HUES64 (cell line): ENCODE data around the gene IQCE. TPM values are rescaled to one million over a fixed set of nuclear protein-coding genes. Genes with fewer than 3 reads are reported as not detected.

Experiments used
- H3K27ac ChIP-seq: 2 replicates; pipeline ENCODE4 v1.7.0; 2013; ENCODE audit warnings: low read depth, low read length, inconsistent platforms
- H3K27me3 ChIP-seq: 2 replicates; pipeline ENCODE4 v1.6.1; 2013; ENCODE audit warnings: mild to moderate bottlenecking, low read length; ENCODE audit not compliant: insufficient read depth
- H3K36me3 ChIP-seq: 2 replicates; pipeline ENCODE4 v1.6.1; 2013; ENCODE audit warnings: mild to moderate bottlenecking, low read length; ENCODE audit not compliant: insufficient read depth
- H3K4me1 ChIP-seq: 2 replicates; pipeline ENCODE4 v1.6.1; 2013; ENCODE audit warnings: mild to moderate bottlenecking, low read length, moderate library complexity; ENCODE audit not compliant: insufficient read depth
- H3K4me3 ChIP-seq: 2 replicates; pipeline ENCODE4 v1.5.1; 2013; ENCODE audit warnings: mild to moderate bottlenecking, low read length, moderate library complexity
- H3K9ac ChIP-seq: 2 replicates; pipeline ENCODE4 v1.6.1; 2013; ENCODE audit warnings: mild to moderate bottlenecking, low read depth, low read length
- H3K9me3 ChIP-seq: 2 replicates; pipeline ENCODE4 v1.6.1; 2013; ENCODE audit warnings: low read depth, low read length; ENCODE audit not compliant: insufficient read depth
- WGBS: fragments of 150-250, 120-280 bp; methylation state at CpG from one replicate; pipeline ENCODE4 v1.1.7; 2013; ENCODE audit warnings: missing lambda C conversion rate; 5-methylcytosine and 5-hydroxymethylcytosine counted together
- polyA plus RNA-seq, 2 experiments: library from polyadenylated mRNA; stranded (reverse); fragments of 50-300 nt; gene quantifications; one replicate each; pipeline ENCODE4 v1.2.3, GENCODE V29; 2013

Gene IQCE
- 3.9 TPM for polyA plus RNA-seq (2013, experiment 1 of 2)
- 4.8 TPM for polyA plus RNA-seq (2013, experiment 2 of 2)

GRCh38 chr7:2558629-2559282 is at the start of gene IQCE:
Gene IQCE (plus strand): TSS chr7:2558979. CDS start chr7:2559182, 203 bp downstream.
- peak within 1 kb of the TSS; percentile 63 for H3K9ac ChIP-seq
- no peaks in the 10 kb centered on the region for H3K9me3 ChIP-seq
- H3K4me3 ChIP-seq = peak within 1 kb of the TSS; percentile 88
- peak within 1 kb of the TSS; percentile 35; the same call in 1 of the 2 replicates for H3K27ac ChIP-seq
- H3K4me1 ChIP-seq = no peaks in the 10 kb centered on the region
- 7% methylated on average over 66 of the region's 66 CpGs for WGBS
- peaks cover 4% of the 10 kb centered on the region; the same call in 1 of the 2 replicates for H3K36me3 ChIP-seq
- peaks cover 3% of the 10 kb centered on the region; the same call in 1 of the 2 replicates for H3K27me3 ChIP-seq

- Histone ChIP-seq H3K4me3 (no peak overlapping the region), H3K4me1 (no peaks in the 10 kb centered on the region), H3K9ac (no peak overlapping the region), H3K27me3 (no peaks in the 10 kb centered on the region), H3K9me3 (no peaks in the 10 kb centered on the region), H3K27ac (no peak overlapping the region), H3K36me3 (no peaks in the 10 kb centered on the region)
- 84% methylated on average over 23 of the region's 23 CpGs for WGBS
Measured at GRCh38 chr7:2509298-2509906, 49.4 kb upstream of the IQCE start.

GRCh38 chr7:2510130-2510776 is 48.5 kb upstream of the IQCE start:
- Histone ChIP-seq H3K9ac (no peak overlapping the region), H3K27me3 (no peaks in the 10 kb centered on the region)
- WGBS = 92% methylated on average over 13 of the region's 13 CpGs

GRCh38 chr7:2510909-2511768 is 47.6 kb upstream of the IQCE start:
- H3K9ac ChIP-seq = no peak overlapping the region
- H3K9me3 ChIP-seq = no peaks in the 10 kb centered on the region
- H3K4me1 ChIP-seq = no peaks in the 10 kb centered on the region
- H3K36me3 ChIP-seq = no peaks in the 10 kb centered on the region
- no peak overlapping the region for H3K27ac ChIP-seq
- 72% methylated on average over 27 of the region's 27 CpGs for WGBS
- no peaks in the 10 kb centered on the region for H3K27me3 ChIP-seq
- no peak overlapping the region for H3K4me3 ChIP-seq

More at GRCh38 chr7:2510130-2510776, 48.5 kb upstream of the IQCE start:
- no peak overlapping the region for H3K4me3 ChIP-seq
- H3K9me3 ChIP-seq = no peaks in the 10 kb centered on the region
- no peak overlapping the region for H3K27ac ChIP-seq
- H3K4me1 ChIP-seq = no peaks in the 10 kb centered on the region
- H3K36me3 ChIP-seq = no peaks in the 10 kb centered on the region

GRCh38 chr7:2511769-2512168 is 47.0 kb upstream of the IQCE start:
- H3K4me1 ChIP-seq = peaks cover 6% of the 10 kb centered on the region
- WGBS = 76% methylated on average over 18 of the region's 18 CpGs
- no peak overlapping the region for H3K4me3 ChIP-seq
- H3K9ac ChIP-seq = no peak overlapping the region
- H3K27ac ChIP-seq = no peak overlapping the region
- no peaks in the 10 kb centered on the region for H3K27me3 ChIP-seq
- no peaks in the 10 kb centered on the region for H3K36me3 ChIP-seq
- H3K9me3 ChIP-seq = no peaks in the 10 kb centered on the region

- H3K9ac ChIP-seq = no peak overlapping the region
- no peaks in the 10 kb centered on the region for H3K36me3 ChIP-seq
- H3K27me3 ChIP-seq = no peaks in the 10 kb centered on the region
- H3K4me1 ChIP-seq = peaks cover 10% of the 10 kb centered on the region
- H3K9me3 ChIP-seq = no peaks in the 10 kb centered on the region
- no peak overlapping the region for H3K4me3 ChIP-seq
- H3K27ac ChIP-seq = no peak overlapping the region
- WGBS = 84% methylated on average over 12 of the region's 12 CpGs
Measured at GRCh38 chr7:2512179-2512661, 46.6 kb upstream of the IQCE start.

GRCh38 chr7:2512713-2513112 is 46.1 kb upstream of the IQCE start:
- Histone ChIP-seq H3K27ac (no peak overlapping the region), H3K9ac (no peak overlapping the region), H3K36me3 (no peaks in the 10 kb centered on the region), H3K9me3 (no peaks in the 10 kb centered on the region), H3K4me3 (no peak overlapping the region), H3K4me1 (peaks cover 15% of the 10 kb centered on the region), H3K27me3 (peaks cover under 1% of the 10 kb centered on the region; the same call in 1 of the 2 replicates)
- WGBS = 97% methylated on average over 3 of the region's 3 CpGs

GRCh38 chr7:2513702-2514101 is 45.1 kb upstream of the IQCE start:
- H3K27me3 ChIP-seq = peaks cover 10% of the 10 kb centered on the region
- 87% methylated on average over 7 of the region's 7 CpGs for WGBS

GRCh38 chr7:2514473-2515423 is 44.0 kb upstream of the IQCE start:
- Histone ChIP-seq H3K9ac (no peak overlapping the region), H3K27ac (no peak overlapping the region), H3K27me3 (peaks cover 16% of the 10 kb centered on the region), H3K4me3 (no peak overlapping the region), H3K4me1 (peaks cover 19% of the 10 kb centered on the region), H3K9me3 (no peaks in the 10 kb centered on the region), H3K36me3 (no peaks in the 10 kb centered on the region)
- WGBS = 92% methylated on average over 9 of the region's 9 CpGs

More at GRCh38 chr7:2513702-2514101, 45.1 kb upstream of the IQCE start:
- H3K4me1 ChIP-seq = peaks cover 19% of the 10 kb centered on the region
- H3K9me3 ChIP-seq = no peaks in the 10 kb centered on the region
- no peak overlapping the region for H3K4me3 ChIP-seq
- H3K27ac ChIP-seq = no peak overlapping the region
- H3K36me3 ChIP-seq = no peaks in the 10 kb centered on the region
- no peak overlapping the region for H3K9ac ChIP-seq
